HL-60 (cell line): ENCODE data around the gene LAMA1.

Experiments used
- CTCF ChIP-seq: IDR thresholded peaks from one replicate; pipeline ENCODE4 v1.5.1; 2011; ENCODE audit warnings: low read length, control low read depth, inconsistent platforms; ENCODE audit not compliant: insufficient read depth
- GABPA ChIP-seq: IDR thresholded peaks from 2 replicates; pipeline ENCODE4 v1.6.1; 2012; ENCODE audit warnings: low read depth
- POLR2AphosphoS5 ChIP-seq: IDR thresholded peaks from 2 replicates; pipeline ENCODE4 v1.6.1; 2012; ENCODE audit warnings: low read depth
- REST ChIP-seq: IDR thresholded peaks from 2 replicates; pipeline ENCODE4 v1.6.1; 2012; ENCODE audit warnings: low read depth; ENCODE audit not compliant: insufficient replicate concordance
- SPI1 ChIP-seq: IDR thresholded peaks from 2 replicates; pipeline ENCODE4 v1.6.1; 2012; ENCODE audit warnings: low read depth, mild to moderate bottlenecking, borderline replicate concordance

- no peak for TF ChIP-seq CTCF
- no peak for TF ChIP-seq POLR2AphosphoS5
- TF ChIP-seq REST, result no peak
- TF ChIP-seq GABPA, result no peak
- TF ChIP-seq SPI1, result no peak
These were observed 135.2 kb downstream of the LAMA1 start for GRCh38 chr18:6982398-6982797.
